Measurements from ENCODE around the gene PIP5K1A. TPM values are rescaled to one million over a fixed set of nuclear protein-coding genes. Genes with fewer than 3 reads are reported as not detected.
A peak's percentile ranks its signal among the peaks of the same experiment; 100 is the strongest.

PIP5K1A gene
- total and polyA plus RNA-seq, 9 of the 15 experiments (the other 6 are each of a cell fraction or from before 2014, with no cell fraction given) = 1.9 to 42.4 (median 18.8) TPM

DNA sequence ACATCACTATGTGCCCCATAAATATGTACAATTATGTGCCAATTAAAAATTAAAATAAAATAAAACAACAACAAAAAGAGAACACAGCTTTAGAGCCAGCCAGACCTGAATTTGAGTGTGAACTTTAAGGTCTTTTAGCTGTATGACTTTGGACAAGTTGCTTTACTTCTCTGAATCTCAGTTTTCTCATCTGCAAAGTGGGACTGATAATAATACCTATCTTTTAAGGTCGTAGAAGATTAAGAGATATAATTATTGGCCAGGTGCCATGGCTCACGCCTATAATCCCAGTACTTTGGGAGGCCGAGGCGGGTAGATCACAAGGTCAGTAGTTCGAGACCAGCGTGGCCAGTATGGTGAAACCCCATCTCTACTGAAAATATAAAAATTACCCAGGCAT is 5.0 kb upstream of the PIP5K1A start (continued):
- TF ChIP-seq CEBPG (CRISPR knock-in tag; IDR thresholded peaks at IDR 0.05) = no peak
- TF ChIP-seq CEBPG (tag; conservative IDR thresholded peaks at IDR 0.05 in 1 of 2, IDR thresholded peaks at IDR 0.05 in 1 of 2) = no peak
- 0 out of 3 replicates have a peak, but pooled peaks of 1 of the 2 experiments have one; percentile 14 for TF ChIP-seq CBX3 (IDR thresholded peaks at IDR 0.05; ENCODE audit: borderline replicate concordance in 1 of 2, low read length in 2 of 2)

DNA sequence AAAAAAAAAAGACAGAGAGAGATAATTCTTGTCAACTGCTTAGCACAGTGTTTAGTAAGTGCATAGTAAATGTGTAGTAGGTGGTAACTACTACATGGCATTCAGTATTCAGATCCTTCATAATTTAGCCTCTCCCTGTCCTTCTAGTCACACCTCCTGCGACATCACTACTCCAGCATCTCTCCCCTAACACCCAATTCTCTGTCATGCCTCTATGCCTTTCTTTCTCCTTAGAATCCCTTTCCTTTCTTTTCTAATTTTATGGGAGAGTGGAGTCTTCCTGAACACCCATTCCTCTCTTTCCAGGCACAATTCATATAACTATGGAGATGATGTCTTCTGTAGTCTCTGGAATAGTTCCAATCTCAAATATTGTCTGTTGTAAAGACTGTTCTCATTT is 4.5 kb upstream of the PIP5K1A start:
- no peak overlapping the region for H3K27ac ChIP-seq (ENCODE audit: extremely low read depth, low read depth, low read length)
- H3K9ac ChIP-seq (ENCODE audit: insufficient read depth in 1 of 2, low read depth in 2 of 2, low read length in 2 of 2) = no peak overlapping the region
- BruUV-seq (replicated peaks) = no TSS peak
- no peak for DNase-seq (ENCODE audit: extremely low read depth in 1 of 4, low spot score in 3 of 4)
- ChIA-PET POLR2A (interaction anchor here (0.6 kb wide), 1 partner anchor 312 kb away, joined by 3 read pairs; no protein-coding TSS in a partner anchor), CTCF (ENCODE audit: low intra/inter-chr PET ratio) (no interaction called here)
- H2AFZ ChIP-seq (ENCODE audit: low read depth, low read length) = peak overlapping the region; percentile 56; the same call in 1 of the 2 replicates
- FAIRE-seq = no peak
- peaks cover 10 to 19% of the 10 kb centered on the region in 2 experiments; a peak in 4 of 5 replicates for H3K4me1 ChIP-seq (replicated peaks in 1 of 2; ENCODE audit: control insufficient read depth in 2 of 2, insufficient read depth in 2 of 2, low read length in 2 of 2)
- H3K27me3 ChIP-seq (ENCODE audit: control insufficient read depth in 2 of 2, insufficient read depth in 2 of 2, low read length in 2 of 2) = no peaks in the 10 kb centered on the region
- no peaks in the 10 kb centered on the region for H3K36me3 ChIP-seq (ENCODE audit: control insufficient read depth, insufficient read depth, low read length)
- WGBS (ENCODE audit: insufficient coverage, low coverage, missing lambda C conversion rate) = 42% methylated on average over 1 of the region's 1 CpG
- H3K4me3 ChIP-seq = no peak overlapping the region
- no peak overlapping the region for H3K4me2 ChIP-seq (ENCODE audit: insufficient read depth, low read length)
- peaks cover 15% of the 10 kb centered on the region for H3K79me2 ChIP-seq (ENCODE audit: control insufficient read depth, insufficient read depth, low read length)
- intact Hi-C loops (cut with micrococcal nuclease) = loop anchor here (5.0 to 10.0 kb wide), 2 partner anchors 191 to 543 kb away; no protein-coding TSS in a partner anchor
- ATAC-seq = no peak
- in situ Hi-C loops (cut with MboI) = no loop called here
- no peaks in the 10 kb centered on the region for H3K9me1 ChIP-seq (ENCODE audit: control insufficient read depth, insufficient read depth, low read length)
- H4K20me1 ChIP-seq (replicated peaks; ENCODE audit: control insufficient read depth, insufficient read depth, low read length) = no peaks in the 10 kb centered on the region
- no peaks in the 10 kb centered on the region for H3K9me3 ChIP-seq (replicated peaks; ENCODE audit: control insufficient read depth, insufficient read depth, low read depth, low read length)
- TF ChIP-seq, protein P1, sequence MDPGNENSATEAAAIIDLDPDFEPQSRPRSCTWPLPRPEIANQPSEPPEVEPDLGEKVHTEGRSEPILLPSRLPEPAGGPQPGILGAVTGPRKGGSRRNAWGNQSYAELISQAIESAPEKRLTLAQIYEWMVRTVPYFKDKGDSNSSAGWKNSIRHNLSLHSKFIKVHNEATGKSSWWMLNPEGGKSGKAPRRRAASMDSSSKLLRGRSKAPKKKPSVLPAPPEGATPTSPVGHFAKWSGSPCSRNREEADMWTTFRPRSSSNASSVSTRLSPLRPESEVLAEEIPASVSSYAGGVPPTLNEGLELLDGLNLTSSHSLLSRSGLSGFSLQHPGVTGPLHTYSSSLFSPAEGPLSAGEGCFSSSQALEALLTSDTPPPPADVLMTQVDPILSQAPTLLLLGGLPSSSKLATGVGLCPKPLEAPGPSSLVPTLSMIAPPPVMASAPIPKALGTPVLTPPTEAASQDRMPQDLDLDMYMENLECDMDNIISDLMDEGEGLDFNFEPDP (CRISPR knock-in tag; IDR thresholded peaks at IDR 0.05) = no peak
- TF ChIP-seq ZNF140 (CRISPR knock-in tag; IDR thresholded peaks at IDR 0.05) = no peak
- TF ChIP-seq OTX1 (CRISPR knock-in tag; IDR thresholded peaks at IDR 0.05) = no peak
- TF ChIP-seq, protein P2, sequence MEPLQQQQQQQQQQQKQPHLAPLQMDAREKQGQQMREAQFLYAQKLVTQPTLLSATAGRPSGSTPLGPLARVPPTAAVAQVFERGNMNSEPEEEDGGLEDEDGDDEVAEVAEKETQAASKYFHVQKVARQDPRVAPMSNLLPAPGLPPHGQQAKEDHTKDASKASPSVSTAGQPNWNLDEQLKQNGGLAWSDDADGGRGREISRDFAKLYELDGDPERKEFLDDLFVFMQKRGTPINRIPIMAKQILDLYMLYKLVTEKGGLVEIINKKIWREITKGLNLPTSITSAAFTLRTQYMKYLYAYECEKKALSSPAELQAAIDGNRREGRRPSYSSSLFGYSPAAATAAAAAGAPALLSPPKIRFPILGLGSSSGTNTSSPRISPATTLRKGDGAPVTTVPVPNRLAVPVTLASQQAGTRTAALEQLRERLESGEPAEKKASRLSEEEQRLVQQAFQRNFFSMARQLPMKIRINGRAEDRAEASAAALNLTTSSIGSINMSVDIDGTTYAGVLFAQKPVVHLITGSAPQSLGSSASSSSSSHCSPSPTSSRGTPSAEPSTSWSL (CRISPR knock-in tag; IDR thresholded peaks at IDR 0.05; ENCODE audit: borderline replicate concordance) = no peak
- no peak for TF ChIP-seq IRF2 (CRISPR knock-in tag; IDR thresholded peaks at IDR 0.05)
- TF ChIP-seq, protein P3, sequence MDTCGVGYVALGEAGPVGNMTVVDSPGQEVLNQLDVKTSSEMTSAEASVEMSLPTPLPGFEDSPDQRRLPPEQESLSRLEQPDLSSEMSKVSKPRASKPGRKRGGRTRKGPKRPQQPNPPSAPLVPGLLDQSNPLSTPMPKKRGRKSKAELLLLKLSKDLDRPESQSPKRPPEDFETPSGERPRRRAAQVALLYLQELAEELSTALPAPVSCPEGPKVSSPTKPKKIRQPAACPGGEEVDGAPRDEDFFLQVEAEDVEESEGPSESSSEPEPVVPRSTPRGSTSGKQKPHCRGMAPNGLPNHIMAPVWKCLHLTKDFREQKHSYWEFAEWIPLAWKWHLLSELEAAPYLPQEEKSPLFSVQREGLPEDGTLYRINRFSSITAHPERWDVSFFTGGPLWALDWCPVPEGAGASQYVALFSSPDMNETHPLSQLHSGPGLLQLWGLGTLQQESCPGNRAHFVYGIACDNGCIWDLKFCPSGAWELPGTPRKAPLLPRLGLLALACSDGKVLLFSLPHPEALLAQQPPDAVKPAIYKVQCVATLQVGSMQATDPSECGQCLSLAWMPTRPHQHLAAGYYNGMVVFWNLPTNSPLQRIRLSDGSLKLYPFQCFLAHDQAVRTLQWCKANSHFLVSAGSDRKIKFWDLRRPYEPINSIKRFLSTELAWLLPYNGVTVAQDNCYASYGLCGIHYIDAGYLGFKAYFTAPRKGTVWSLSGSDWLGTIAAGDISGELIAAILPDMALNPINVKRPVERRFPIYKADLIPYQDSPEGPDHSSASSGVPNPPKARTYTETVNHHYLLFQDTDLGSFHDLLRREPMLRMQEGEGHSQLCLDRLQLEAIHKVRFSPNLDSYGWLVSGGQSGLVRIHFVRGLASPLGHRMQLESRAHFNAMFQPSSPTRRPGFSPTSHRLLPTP (IDR thresholded peaks at IDR 0.05; ENCODE audit: borderline replicate concordance, extremely low read depth, insufficient read length) = no peak
- no peak for TF ChIP-seq NFIX (CRISPR knock-in tag; IDR thresholded peaks at IDR 0.05; ENCODE audit: low read depth)
- no peak for TF ChIP-seq GATA2 (CRISPR knock-in tag; IDR thresholded peaks at IDR 0.05)
- no peak for TF ChIP-seq HDAC3 (IDR thresholded peaks at IDR 0.05; ENCODE audit: borderline replicate concordance, partially characterized antibody)
- TF ChIP-seq CC2D1A (IDR thresholded peaks at IDR 0.05) = no peak
- no peak for TF ChIP-seq RBM34 (IDR thresholded peaks at IDR 0.05; ENCODE audit: borderline replicate concordance, insufficient read depth, low read length)
- no peak for TF ChIP-seq SRSF7 (optimal IDR thresholded peaks at IDR 0.05; ENCODE audit: low read depth, low read length)
- no peak for TF ChIP-seq POLR2AphosphoS2 (IDR thresholded peaks at IDR 0.05; ENCODE audit: low read length)

Measured in K562 (cell line).